ENCODE results near the gene MTIF2.
"Not testable (repeated sequence)": the region's sequence is repeated elsewhere in the genome, so short reads cannot be mapped to it uniquely, and the experiment has no call there.

The MTIF2 gene

GRCh38 chr2:55231546-55232083 is 37.4 kb downstream of the MTIF2 start:
- WGBS (ENCODE audit: insufficient coverage, insufficient read length) = no CpG with 5 or more reads among the region's 13 CpGs
- H3K9me3 ChIP-seq (ENCODE audit: control insufficient read depth, insufficient read depth, low read length) = no peaks in the 10 kb centered on the region
- no peak for DNase-seq (ENCODE audit: low read depth, low spot score)
- peak overlapping the region; percentile 44; the same call in 1 of the 2 replicates for H3K4me3 ChIP-seq (ENCODE audit: low read length)
- no peaks in the 10 kb centered on the region for H3K27me3 ChIP-seq (ENCODE audit: control insufficient read depth, insufficient read depth, low read length)
- no peaks in the 10 kb centered on the region; the same call in 1 of the 2 replicates for H3K4me1 ChIP-seq (ENCODE audit: control insufficient read depth, insufficient read depth, low read length)
- H3K27ac ChIP-seq (ENCODE audit: low read length) = no peak overlapping the region
- peaks cover 23% of the 10 kb centered on the region for H3K36me3 ChIP-seq (ENCODE audit: control insufficient read depth, insufficient read depth, low read length)

- DNase-seq (ENCODE audit: low read depth, low spot score) = no peak
- H3K4me3 ChIP-seq (ENCODE audit: low read length) = no peak overlapping the region
- no CpG with 5 or more reads among the region's 3 CpGs for WGBS (ENCODE audit: insufficient coverage, insufficient read length)
- H3K9me3 ChIP-seq (ENCODE audit: control insufficient read depth, insufficient read depth, low read length) = no peaks in the 10 kb centered on the region
- no peak overlapping the region for H3K27ac ChIP-seq (ENCODE audit: low read length)
- H3K4me1 ChIP-seq (ENCODE audit: control insufficient read depth, insufficient read depth, low read length) = no peaks in the 10 kb centered on the region; the same call in 1 of the 2 replicates
- peaks cover 20% of the 10 kb centered on the region for H3K36me3 ChIP-seq (ENCODE audit: control insufficient read depth, insufficient read depth, low read length)
- no peaks in the 10 kb centered on the region for H3K27me3 ChIP-seq (ENCODE audit: control insufficient read depth, insufficient read depth, low read length)
These were observed 38.5 kb downstream of the MTIF2 start for GRCh38 chr2:55230551-55230950.

- no peak overlapping the region for H3K27ac ChIP-seq (ENCODE audit: low read length)
- H3K27me3 ChIP-seq (ENCODE audit: control insufficient read depth, insufficient read depth, low read length) = no peaks in the 10 kb centered on the region
- no peaks in the 10 kb centered on the region; the same call in 1 of the 2 replicates for H3K4me1 ChIP-seq (ENCODE audit: control insufficient read depth, insufficient read depth, low read length)
- DNase-seq (ENCODE audit: low read depth, low spot score) = no peak
- WGBS (ENCODE audit: insufficient coverage, insufficient read length) = no CpG with 5 or more reads among the region's 2 CpGs
- H3K9me3 ChIP-seq (ENCODE audit: control insufficient read depth, insufficient read depth, low read length) = no peaks in the 10 kb centered on the region
- H3K4me3 ChIP-seq (ENCODE audit: low read length) = no peak overlapping the region
- H3K36me3 ChIP-seq (ENCODE audit: control insufficient read depth, insufficient read depth, low read length) = peaks cover 11% of the 10 kb centered on the region
These were observed 39.8 kb downstream of the MTIF2 start for GRCh38 chr2:55229221-55229620.

- Histone ChIP-seq H3K27ac (ENCODE audit: low read length) (no peak overlapping the region), H3K4me1 (ENCODE audit: control insufficient read depth, insufficient read depth, low read length) (no peaks in the 10 kb centered on the region), H3K27me3 (ENCODE audit: control insufficient read depth, insufficient read depth, low read length) (no peaks in the 10 kb centered on the region)
These were observed 40.8 kb downstream of the MTIF2 start for GRCh38 chr2:55228226-55228563.

GRCh38 chr2:55227437-55228225 is 41.4 kb downstream of the MTIF2 start:
- H3K4me1 ChIP-seq (ENCODE audit: control insufficient read depth, insufficient read depth, low read length); DNase-seq (ENCODE audit: low read depth, low spot score); H3K36me3 ChIP-seq (ENCODE audit: control insufficient read depth, insufficient read depth, low read length); H3K9me3 ChIP-seq (ENCODE audit: control insufficient read depth, insufficient read depth, low read length); H3K27ac ChIP-seq (ENCODE audit: low read length); H3K27me3 ChIP-seq (ENCODE audit: control insufficient read depth, insufficient read depth, low read length); H3K4me3 ChIP-seq (ENCODE audit: low read length): not testable (repeated sequence)
- WGBS (ENCODE audit: insufficient coverage, insufficient read length) = no CpG with 5 or more reads among the region's 7 CpGs

More at GRCh38 chr2:55228226-55228563, 40.8 kb downstream of the MTIF2 start:
- Histone ChIP-seq H3K4me3 (ENCODE audit: low read length) (no peak overlapping the region), H3K36me3 (ENCODE audit: control insufficient read depth, insufficient read depth, low read length) (peaks cover under 1% of the 10 kb centered on the region; the same call in 1 of the 2 replicates), H3K9me3 (ENCODE audit: control insufficient read depth, insufficient read depth, low read length) (no peaks in the 10 kb centered on the region)
- no peak for DNase-seq (ENCODE audit: low read depth, low spot score)

- Histone ChIP-seq H3K27me3 (ENCODE audit: control insufficient read depth, insufficient read depth, low read length) (no peaks in the 10 kb centered on the region), H3K4me1 (ENCODE audit: control insufficient read depth, insufficient read depth, low read length) (no peaks in the 10 kb centered on the region), H3K27ac (ENCODE audit: low read length) (no peak overlapping the region), H3K9me3 (ENCODE audit: control insufficient read depth, insufficient read depth, low read length) (no peaks in the 10 kb centered on the region), H3K36me3 (ENCODE audit: control insufficient read depth, insufficient read depth, low read length) (no peaks in the 10 kb centered on the region), H3K4me3 (ENCODE audit: low read length) (no peak overlapping the region)
- no peak for DNase-seq (ENCODE audit: low read depth, low spot score)
- no CpG with 5 or more reads among the region's 19 CpGs for WGBS (ENCODE audit: insufficient coverage, insufficient read length)
These were observed 43.5 kb downstream of the MTIF2 start for GRCh38 chr2:55225481-55226020.

- WGBS (ENCODE audit: insufficient coverage, insufficient read length) = no CpG with 5 or more reads among the region's 19 CpGs
- Histone ChIP-seq H3K36me3 (ENCODE audit: control insufficient read depth, insufficient read depth, low read length) (no peaks in the 10 kb centered on the region), H3K4me3 (ENCODE audit: low read length) (no peak overlapping the region), H3K4me1 (ENCODE audit: control insufficient read depth, insufficient read depth, low read length) (no peaks in the 10 kb centered on the region), H3K27ac (ENCODE audit: low read length) (no peak overlapping the region), H3K27me3 (ENCODE audit: control insufficient read depth, insufficient read depth, low read length) (no peaks in the 10 kb centered on the region), H3K9me3 (ENCODE audit: control insufficient read depth, insufficient read depth, low read length) (no peaks in the 10 kb centered on the region)
- no peak for DNase-seq (ENCODE audit: low read depth, low spot score)
These were observed 44.2 kb downstream of the MTIF2 start for GRCh38 chr2:55224761-55225261.

- H3K4me1 ChIP-seq (ENCODE audit: control insufficient read depth, insufficient read depth, low read length) = no peaks in the 10 kb centered on the region
- H3K9me3 ChIP-seq (ENCODE audit: control insufficient read depth, insufficient read depth, low read length) = no peaks in the 10 kb centered on the region
- H3K4me3 ChIP-seq (ENCODE audit: low read length) = no peak overlapping the region
- H3K36me3 ChIP-seq (ENCODE audit: control insufficient read depth, insufficient read depth, low read length) = no peaks in the 10 kb centered on the region
- no peaks in the 10 kb centered on the region for H3K27me3 ChIP-seq (ENCODE audit: control insufficient read depth, insufficient read depth, low read length)
- H3K27ac ChIP-seq (ENCODE audit: low read length) = no peak overlapping the region
- no peak for DNase-seq (ENCODE audit: low read depth, low spot score)
- WGBS (ENCODE audit: insufficient coverage, insufficient read length) = no CpG with 5 or more reads among the region's 25 CpGs
These were observed 44.9 kb downstream of the MTIF2 start for GRCh38 chr2:55223958-55224760.

GRCh38 chr2:55213822-55214221 is 55.2 kb downstream of the MTIF2 start:
- Histone ChIP-seq H3K9me3 (ENCODE audit: control insufficient read depth, insufficient read depth, low read length) (no peaks in the 10 kb centered on the region), H3K27me3 (ENCODE audit: control insufficient read depth, insufficient read depth, low read length) (no peaks in the 10 kb centered on the region), H3K36me3 (ENCODE audit: control insufficient read depth, insufficient read depth, low read length) (no peaks in the 10 kb centered on the region), H3K27ac (ENCODE audit: low read length) (no peak overlapping the region), H3K4me3 (ENCODE audit: low read length) (no peak overlapping the region), H3K4me1 (ENCODE audit: control insufficient read depth, insufficient read depth, low read length) (no peaks in the 10 kb centered on the region)
- no peak for DNase-seq (ENCODE audit: low read depth, low spot score)

- DNase-seq (ENCODE audit: low read depth, low spot score) = no peak
- H3K4me3 ChIP-seq (ENCODE audit: low read length) = no peak overlapping the region
- no CpG with 5 or more reads among the region's 2 CpGs for WGBS (ENCODE audit: insufficient coverage, insufficient read length)
- no peaks in the 10 kb centered on the region for H3K27me3 ChIP-seq (ENCODE audit: control insufficient read depth, insufficient read depth, low read length)
- no peaks in the 10 kb centered on the region for H3K36me3 ChIP-seq (ENCODE audit: control insufficient read depth, insufficient read depth, low read length)
- H3K27ac ChIP-seq (ENCODE audit: low read length) = no peak overlapping the region
- H3K4me1 ChIP-seq (ENCODE audit: control insufficient read depth, insufficient read depth, low read length) = no peaks in the 10 kb centered on the region
- H3K9me3 ChIP-seq (ENCODE audit: control insufficient read depth, insufficient read depth, low read length) = no peaks in the 10 kb centered on the region
These were observed 64.1 kb downstream of the MTIF2 start for GRCh38 chr2:55204950-55205349.
